A549 (cell line): ENCODE measurements around the gene ZNF79. TPM values are rescaled to one million over a fixed set of nuclear protein-coding genes. Genes with fewer than 3 reads are reported as not detected.

Experiments used
- ATAC-seq, 2 experiments: fragments of 200-7000 bp in 1 of 2; fragments of >200 bp in 1 of 2; cut with Nextera tagmentation in 1 of 2; cut with Tn5 transposase in 1 of 2; 3 replicates each; pipeline versions ENCODE4 v1.8.0 to v1.9.1; 2018 to 2020; ENCODE audit warnings: mild to moderate bottlenecking in 1 of 2, moderate library complexity in 1 of 2
- CTCF ChIA-PET: fragments of 300-600 bp; sonication (Branson Sonifier 250); formaldehyde crosslinking; extraction: SDS; loops from one replicate; lab custom pipeline; 2021; ENCODE audit warnings: antibody characterized with exemption, inconsistent platforms; lab: Yijun Ruan, JAX
- POLR2A ChIA-PET: fragments of 350-600 bp; formaldehyde crosslinking; extraction: SDS; loops from one replicate; lab custom pipeline; 2021; ENCODE audit warnings: antibody characterized with exemption, inconsistent platforms; lab: Yijun Ruan, JAX
- DNase-seq, 2 experiments: peaks; one replicate each; pipeline versions ENCODE4 v3.0.0 to v3.0.0-alpha.2; 2011 to 2016; ENCODE audit warnings: low read depth in 1 of 2, low spot score in 1 of 2
- FAIRE-seq: peaks from 2 replicates; lab custom pipeline; 2011; peaks lifted over from hg19 to GRCh38; lab: Jason Lieb, UNC
- H3K27ac ChIP-seq, 2 experiments: fragments of >200 bp; sonication (Bioruptor Twin); formaldehyde crosslinking; 3 replicates each; pipeline ENCODE4 v1.5.1; 2016 to 2017
- H3K4me1 ChIP-seq: fragments of >200 bp; sonication (Bioruptor Twin); formaldehyde crosslinking; 3 replicates; pipeline ENCODE4 v1.6.1; 2016
- H3K4me2 ChIP-seq: fragments of >200 bp; sonication (Bioruptor Twin); formaldehyde crosslinking; 3 replicates; pipeline ENCODE4 v1.6.1; 2016
- H3K4me3 ChIP-seq: fragments of >200 bp; sonication (Bioruptor Twin); formaldehyde crosslinking; 3 replicates; pipeline ENCODE4 v1.5.1; 2016
- H3K9me3 ChIP-seq: fragments of >200 bp; sonication (Bioruptor Twin); formaldehyde crosslinking; 3 replicates; pipeline ENCODE4 v1.6.1; 2016
- BHLHE40 ChIP-seq: IDR thresholded peaks from 2 replicates; pipeline ENCODE4 v1.6.1; 2012; ENCODE audit warnings: low read depth, low read length, inconsistent platforms
- CHD2 ChIP-seq: fragments of 150-350 bp; IDR thresholded peaks from 2 replicates; pipeline ENCODE4 v1.6.1; 2014; ENCODE audit warnings: low read length; ENCODE audit not compliant: partially characterized antibody
- EP300 ChIP-seq, 2 experiments: fragments of >200 bp; sonication (Bioruptor Twin); formaldehyde crosslinking; IDR thresholded peaks; 2 replicates in 1 of 2; 3 replicates in 1 of 2; pipeline ENCODE4 v1.6.1; 2016 to 2017
- FOSL2 ChIP-seq, 2 experiments: fragments of 450-650 bp in 1 of 2; fragments of >200 bp in 1 of 2; sonication (Bioruptor Twin) in 1 of 2; formaldehyde crosslinking; IDR thresholded peaks; 2 replicates each; pipeline versions ENCODE4 v1.5.0 to v1.6.1; 2016 to 2020; ENCODE audit warnings: mild to moderate bottlenecking in 1 of 2, moderate library complexity in 1 of 2
- GATA3 ChIP-seq: IDR thresholded peaks from 2 replicates; pipeline ENCODE4 v1.6.1; 2012; ENCODE audit warnings: borderline replicate concordance
- HOXA7 ChIP-seq: fragments of 250-450 bp; sonication (Bioruptor Pico); IDR thresholded peaks from 2 replicates; pipeline ENCODE4 v1.5.0; 2020; ENCODE audit warnings: mild to moderate bottlenecking, moderate library complexity
- HOXB5 ChIP-seq: fragments of 250-450 bp; sonication (Bioruptor Pico); IDR thresholded peaks from 2 replicates; pipeline ENCODE4 v1.5.0; 2020; ENCODE audit warnings: mild to moderate bottlenecking, moderate library complexity
- JUN ChIP-seq, 2 experiments: fragments of >200 bp; sonication (Bioruptor Twin); formaldehyde crosslinking; IDR thresholded peaks; 2 replicates in 1 of 2; 3 replicates in 1 of 2; pipeline ENCODE4 v1.6.1; 2016 to 2017
- KDM1A ChIP-seq: fragments of 200-600 bp; sonication (generic); IDR thresholded peaks from 2 replicates; pipeline ENCODE4 v1.6.1; 2016; ENCODE audit warnings: low read depth, mild to moderate bottlenecking
- MAFK ChIP-seq: fragments of 450-650 bp; IDR thresholded peaks from 2 replicates; pipeline ENCODE4 v1.6.1; 2014; ENCODE audit not compliant: partially characterized antibody
- MYC ChIP-seq: IDR thresholded peaks from 2 replicates; pipeline ENCODE4 v1.6.1; 2012; ENCODE audit warnings: mild to moderate bottlenecking, inconsistent platforms, low read length, improper control_type of control experiment, borderline replicate concordance
- NR3C1 ChIP-seq: fragments of >200 bp; sonication (Bioruptor Twin); formaldehyde crosslinking; IDR thresholded peaks from 3 replicates; pipeline ENCODE4 v1.6.1; 2017
- PHF8 ChIP-seq: fragments of 200-600 bp; sonication (generic); IDR thresholded peaks from 2 replicates; pipeline ENCODE4 v1.6.1; 2016; ENCODE audit warnings: low read depth, mild to moderate bottlenecking, antibody characterized with exemption, moderate library complexity, borderline replicate concordance
- POLR2A ChIP-seq: IDR thresholded peaks from 2 replicates; pipeline ENCODE4 v1.6.1; 2012; ENCODE audit warnings: mild to moderate bottlenecking, low read length
- POLR2AphosphoS2 ChIP-seq: conservative IDR thresholded peaks from 2 replicates; pipeline ENCODE4 v1.6.1; 2012; ENCODE audit warnings: low read length, improper control_type of control experiment, inconsistent platforms
- RFX5 ChIP-seq: fragments of 450-650 bp; IDR thresholded peaks from 2 replicates; pipeline ENCODE4 v1.7.1; 2014; ENCODE audit warnings: antibody characterized with exemption, mild to moderate bottlenecking, moderate library complexity
- RNF2 ChIP-seq: fragments of 200-600 bp; sonication (generic); IDR thresholded peaks from 2 replicates; pipeline ENCODE4 v1.6.1; 2016; ENCODE audit warnings: low read depth, mild to moderate bottlenecking, antibody characterized with exemption, moderate library complexity, borderline replicate concordance
- SREBF2 ChIP-seq: fragments of 450-650 bp; IDR thresholded peaks from 2 replicates; pipeline ENCODE4 v1.6.1; 2014; ENCODE audit warnings: mild to moderate bottlenecking, moderate library complexity
- TFCP2L1 ChIP-seq: fragments of 250-450 bp; sonication (Bioruptor Pico); IDR thresholded peaks from 2 replicates; pipeline ENCODE4 v1.5.0; 2021; ENCODE audit warnings: mild to moderate bottlenecking
- ZFP36 ChIP-seq: fragments of 450-650 bp; IDR thresholded peaks from 2 replicates; pipeline ENCODE4 v1.6.1; 2014; ENCODE audit warnings: borderline replicate concordance; ENCODE audit not compliant: partially characterized antibody
- ZSCAN20 ChIP-seq: fragments of 250-450 bp; sonication (Bioruptor Pico); IDR thresholded peaks from 2 replicates; pipeline ENCODE4 v1.8.0; 2022; ENCODE audit warnings: mild to moderate bottlenecking, moderate library complexity
- WGBS: methylation state at CpG from one replicate; pipeline ENCODE4 v1.1.6; 2017; ENCODE audit errors: missing lambda C conversion rate; 5-methylcytosine and 5-hydroxymethylcytosine counted together
- polyA plus RNA-seq, 4 experiments: library from polyadenylated mRNA; depleted of rRNA in 3 of 4; stranded (reverse); fragments of >200 nt; fragmentation: RNase III in 1 of 4; extraction: RNeasy Plus Mini Kit Qiagen cat#74134 plus additional on column Dnase treatment in 1 of 4; gene quantifications; 2 replicates in 3 of 4; 3 replicates in 1 of 4; pipeline ENCODE4 v1.2.3, GENCODE V29; 2011 to 2017
- TF ChIP-seq, protein P1 (sequence below): fragments of 250-450 bp; sonication (Bioruptor Pico); IDR thresholded peaks from 2 replicates; pipeline ENCODE4 v1.5.0; 2021; ENCODE audit warnings: mild to moderate bottlenecking, moderate library complexity, borderline replicate concordance
- TF ChIP-seq, protein P2 (sequence below): IDR thresholded peaks from 2 replicates; pipeline ENCODE4 v1.6.1; 2012
- TF ChIP-seq, protein P3 (sequence below): fragments of 450-650 bp; IDR thresholded peaks from 2 replicates; pipeline ENCODE4 v1.6.1; 2014; ENCODE audit warnings: antibody characterized with exemption
- TF ChIP-seq, protein P4 (sequence below): fragments of >200 bp; sonication (Bioruptor Twin); formaldehyde crosslinking; IDR thresholded peaks from 3 replicates; pipeline ENCODE4 v1.5.1; 2016
- TF ChIP-seq, protein P5 (sequence below): fragments of 200-600 bp; sonication (generic); IDR thresholded peaks from 2 replicates; pipeline ENCODE4 v1.6.1; 2016; ENCODE audit warnings: antibody characterized with exemption, mild to moderate bottlenecking, moderate library complexity

ZNF79 gene
- polyA plus RNA-seq, 2 of the 4 experiments (the other 2 are of a cell fraction), result 4.9 to 5.7 TPM

DNA sequence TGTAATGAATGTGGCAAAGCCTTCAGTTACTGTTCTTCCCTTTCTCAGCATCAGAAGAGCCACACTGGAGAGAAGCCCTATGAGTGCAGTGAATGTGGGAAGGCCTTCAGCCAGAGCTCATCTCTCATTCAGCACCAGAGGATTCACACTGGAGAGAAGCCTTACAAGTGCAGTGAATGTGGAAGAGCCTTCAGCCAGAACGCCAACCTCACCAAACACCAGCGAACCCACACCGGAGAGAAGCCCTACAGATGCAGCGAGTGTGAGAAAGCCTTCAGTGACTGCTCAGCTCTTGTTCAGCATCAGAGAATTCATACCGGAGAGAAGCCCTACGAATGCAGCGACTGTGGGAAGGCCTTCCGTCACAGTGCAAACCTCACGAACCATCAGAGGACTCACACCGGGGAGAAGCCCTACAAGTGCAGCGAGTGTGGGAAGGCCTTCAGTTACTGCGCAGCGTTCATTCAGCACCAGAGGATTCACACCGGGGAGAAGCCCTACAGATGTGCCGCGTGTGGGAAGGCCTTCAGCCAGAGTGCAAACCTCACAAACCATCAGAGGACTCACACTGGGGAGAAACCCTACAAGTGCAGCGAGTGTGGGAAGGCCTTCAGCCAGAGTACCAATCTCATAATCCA, 20.2 kb downstream of the ZNF79 start (continued):
- TF ChIP-seq, protein P1, sequence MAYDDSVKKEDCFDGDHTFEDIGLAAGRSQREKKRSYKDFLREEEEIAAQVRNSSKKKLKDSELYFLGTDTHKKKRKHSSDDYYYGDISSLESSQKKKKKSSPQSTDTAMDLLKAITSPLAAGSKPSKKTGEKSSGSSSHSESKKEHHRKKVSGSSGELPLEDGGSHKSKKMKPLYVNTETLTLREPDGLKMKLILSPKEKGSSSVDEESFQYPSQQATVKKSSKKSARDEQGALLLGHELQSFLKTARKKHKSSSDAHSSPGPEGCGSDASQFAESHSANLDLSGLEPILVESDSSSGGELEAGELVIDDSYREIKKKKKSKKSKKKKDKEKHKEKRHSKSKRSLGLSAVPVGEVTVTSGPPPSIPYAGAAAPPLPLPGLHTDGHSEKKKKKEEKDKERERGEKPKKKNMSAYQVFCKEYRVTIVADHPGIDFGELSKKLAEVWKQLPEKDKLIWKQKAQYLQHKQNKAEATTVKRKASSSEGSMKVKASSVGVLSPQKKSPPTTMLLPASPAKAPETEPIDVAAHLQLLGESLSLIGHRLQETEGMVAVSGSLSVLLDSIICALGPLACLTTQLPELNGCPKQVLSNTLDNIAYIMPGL (CRISPR knock-in tag), result no peak
- TF ChIP-seq POLR2A (no peak), RNF2 (no peak), ZFP36 (no peak), PHF8 (no peak), NR3C1 (no peak), EP300 (IDR thresholded peaks at IDR 0.05) (no peak), GATA3 (no peak), MYC (no peak), ZSCAN20 (CRISPR knock-in tag) (no peak), KDM1A (no peak), CHD2 (peak; percentile 2), BHLHE40 (no peak), HOXA7 (CRISPR knock-in tag) (0 out of 2 replicates have a peak, but pooled peaks have one; percentile 70), FOSL2 (IDR thresholded peaks at IDR 0.05) (no peak), FOSL2 (CRISPR knock-in tag; IDR thresholded peaks at IDR 0.05) (no peak), SREBF2 (no peak), RFX5 (no peak)
- TF ChIP-seq, protein P2, sequence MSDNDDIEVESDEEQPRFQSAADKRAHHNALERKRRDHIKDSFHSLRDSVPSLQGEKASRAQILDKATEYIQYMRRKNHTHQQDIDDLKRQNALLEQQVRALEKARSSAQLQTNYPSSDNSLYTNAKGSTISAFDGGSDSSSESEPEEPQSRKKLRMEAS, result no peak
- TF ChIP-seq, protein P3, sequence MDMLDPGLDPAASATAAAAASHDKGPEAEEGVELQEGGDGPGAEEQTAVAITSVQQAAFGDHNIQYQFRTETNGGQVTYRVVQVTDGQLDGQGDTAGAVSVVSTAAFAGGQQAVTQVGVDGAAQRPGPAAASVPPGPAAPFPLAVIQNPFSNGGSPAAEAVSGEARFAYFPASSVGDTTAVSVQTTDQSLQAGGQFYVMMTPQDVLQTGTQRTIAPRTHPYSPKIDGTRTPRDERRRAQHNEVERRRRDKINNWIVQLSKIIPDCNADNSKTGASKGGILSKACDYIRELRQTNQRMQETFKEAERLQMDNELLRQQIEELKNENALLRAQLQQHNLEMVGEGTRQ, result no peak
- TF ChIP-seq, protein P4, sequence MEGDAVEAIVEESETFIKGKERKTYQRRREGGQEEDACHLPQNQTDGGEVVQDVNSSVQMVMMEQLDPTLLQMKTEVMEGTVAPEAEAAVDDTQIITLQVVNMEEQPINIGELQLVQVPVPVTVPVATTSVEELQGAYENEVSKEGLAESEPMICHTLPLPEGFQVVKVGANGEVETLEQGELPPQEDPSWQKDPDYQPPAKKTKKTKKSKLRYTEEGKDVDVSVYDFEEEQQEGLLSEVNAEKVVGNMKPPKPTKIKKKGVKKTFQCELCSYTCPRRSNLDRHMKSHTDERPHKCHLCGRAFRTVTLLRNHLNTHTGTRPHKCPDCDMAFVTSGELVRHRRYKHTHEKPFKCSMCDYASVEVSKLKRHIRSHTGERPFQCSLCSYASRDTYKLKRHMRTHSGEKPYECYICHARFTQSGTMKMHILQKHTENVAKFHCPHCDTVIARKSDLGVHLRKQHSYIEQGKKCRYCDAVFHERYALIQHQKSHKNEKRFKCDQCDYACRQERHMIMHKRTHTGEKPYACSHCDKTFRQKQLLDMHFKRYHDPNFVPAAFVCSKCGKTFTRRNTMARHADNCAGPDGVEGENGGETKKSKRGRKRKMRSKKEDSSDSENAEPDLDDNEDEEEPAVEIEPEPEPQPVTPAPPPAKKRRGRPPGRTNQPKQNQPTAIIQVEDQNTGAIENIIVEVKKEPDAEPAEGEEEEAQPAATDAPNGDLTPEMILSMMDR, result no peak

DNA sequence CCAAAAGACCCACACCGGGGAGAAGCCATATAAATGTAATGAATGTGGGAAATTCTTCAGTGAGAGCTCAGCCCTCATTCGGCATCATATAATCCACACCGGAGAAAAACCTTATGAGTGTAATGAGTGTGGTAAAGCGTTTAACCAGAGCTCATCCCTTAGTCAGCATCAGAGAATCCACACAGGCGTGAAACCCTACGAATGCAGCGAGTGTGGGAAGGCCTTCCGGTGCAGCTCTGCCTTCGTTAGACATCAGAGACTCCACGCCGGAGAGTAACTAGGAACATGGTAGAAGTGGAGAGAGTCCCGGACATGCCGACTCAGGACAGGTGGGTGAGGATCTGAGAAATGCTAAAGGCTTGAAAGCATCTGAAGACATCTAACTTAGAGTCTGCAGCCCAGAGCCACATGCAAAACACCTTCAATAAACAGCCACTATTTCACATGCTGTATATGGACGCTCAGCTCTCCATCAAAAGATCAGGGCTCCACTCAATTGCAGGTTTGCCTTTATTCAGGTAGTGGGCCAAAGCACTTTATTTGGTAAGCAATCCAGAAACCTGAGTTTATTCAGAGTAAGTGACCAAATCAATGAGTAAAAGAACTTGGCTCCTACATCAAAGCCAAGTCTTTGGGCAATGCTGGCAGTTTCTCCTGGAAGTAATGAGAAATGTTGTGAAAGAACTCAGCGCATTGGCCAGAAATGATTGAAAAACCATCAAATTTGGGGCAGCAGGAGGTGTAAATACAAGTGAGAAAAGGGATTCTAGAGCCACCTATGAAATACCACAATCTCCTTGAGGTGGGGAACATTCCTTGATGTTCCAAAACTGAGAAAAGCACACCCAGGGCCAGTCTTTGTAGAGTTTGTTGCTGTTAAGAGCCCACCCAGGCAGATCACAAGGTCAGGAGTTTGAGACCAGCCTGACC, 21.0 kb downstream of the ZNF79 start:
- no peak overlapping the region for H3K27ac ChIP-seq
- ChIA-PET CTCF (interaction anchor here (1.5 to 1.6 kb wide), 2 partner anchors 10 to 12 kb away, joined by 3 to 4 read pairs; no protein-coding TSS in a partner anchor), POLR2A (interaction anchor here (2.1 kb wide), 1 partner anchor 21 kb away, joined by 14 read pairs; the partner anchor contains the start of gene ZNF79)
- H3K4me3 ChIP-seq, result no peak overlapping the region
- 94% methylated on average over 15 of the region's 15 CpGs for WGBS
- peaks cover 67% of the 10 kb centered on the region for H3K9me3 ChIP-seq
- H3K4me2 ChIP-seq, result no peak overlapping the region
- H3K4me1 ChIP-seq, result peaks cover 7% of the 10 kb centered on the region; the same call in 2 of the 3 replicates
- FAIRE-seq (no peak), ATAC-seq (peak; percentile 31 to 36), DNase-seq (peak in 1 of 2 experiments; percentile 55)
- TF ChIP-seq CHD2 (peak; percentile 15), GATA3 (peak; percentile 32; the same call in 1 of the 2 replicates), POLR2AphosphoS2 (peak; percentile 95), MAFK (peak; percentile 18), JUN (IDR thresholded peaks at IDR 0.05) (peak in 1 of 2 experiments; percentile 12; a peak in 2 of 5 replicates), TFCP2L1 (CRISPR knock-in tag) (peak; percentile 69; the same call in 1 of the 2 replicates), HOXB5 (CRISPR knock-in tag) (no peak)
- TF ChIP-seq, protein P4, result no peak
- TF ChIP-seq, protein P5, sequence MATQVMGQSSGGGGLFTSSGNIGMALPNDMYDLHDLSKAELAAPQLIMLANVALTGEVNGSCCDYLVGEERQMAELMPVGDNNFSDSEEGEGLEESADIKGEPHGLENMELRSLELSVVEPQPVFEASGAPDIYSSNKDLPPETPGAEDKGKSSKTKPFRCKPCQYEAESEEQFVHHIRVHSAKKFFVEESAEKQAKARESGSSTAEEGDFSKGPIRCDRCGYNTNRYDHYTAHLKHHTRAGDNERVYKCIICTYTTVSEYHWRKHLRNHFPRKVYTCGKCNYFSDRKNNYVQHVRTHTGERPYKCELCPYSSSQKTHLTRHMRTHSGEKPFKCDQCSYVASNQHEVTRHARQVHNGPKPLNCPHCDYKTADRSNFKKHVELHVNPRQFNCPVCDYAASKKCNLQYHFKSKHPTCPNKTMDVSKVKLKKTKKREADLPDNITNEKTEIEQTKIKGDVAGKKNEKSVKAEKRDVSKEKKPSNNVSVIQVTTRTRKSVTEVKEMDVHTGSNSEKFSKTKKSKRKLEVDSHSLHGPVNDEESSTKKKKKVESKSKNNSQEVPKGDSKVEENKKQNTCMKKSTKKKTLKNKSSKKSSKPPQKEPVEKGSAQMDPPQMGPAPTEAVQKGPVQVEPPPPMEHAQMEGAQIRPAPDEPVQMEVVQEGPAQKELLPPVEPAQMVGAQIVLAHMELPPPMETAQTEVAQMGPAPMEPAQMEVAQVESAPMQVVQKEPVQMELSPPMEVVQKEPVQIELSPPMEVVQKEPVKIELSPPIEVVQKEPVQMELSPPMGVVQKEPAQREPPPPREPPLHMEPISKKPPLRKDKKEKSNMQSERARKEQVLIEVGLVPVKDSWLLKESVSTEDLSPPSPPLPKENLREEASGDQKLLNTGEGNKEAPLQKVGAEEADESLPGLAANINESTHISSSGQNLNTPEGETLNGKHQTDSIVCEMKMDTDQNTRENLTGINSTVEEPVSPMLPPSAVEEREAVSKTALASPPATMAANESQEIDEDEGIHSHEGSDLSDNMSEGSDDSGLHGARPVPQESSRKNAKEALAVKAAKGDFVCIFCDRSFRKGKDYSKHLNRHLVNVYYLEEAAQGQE, result no peak
